D341Med (cell line): ENCODE data around the gene METAP1D.
A peak's percentile ranks its signal among the peaks of the same experiment; 100 is the strongest.

Experiments used
- DNase-seq: peaks from one replicate; pipeline ENCODE4 v3.0.0; 2012; ENCODE audit warnings: low spot score

METAP1D gene

DNA sequence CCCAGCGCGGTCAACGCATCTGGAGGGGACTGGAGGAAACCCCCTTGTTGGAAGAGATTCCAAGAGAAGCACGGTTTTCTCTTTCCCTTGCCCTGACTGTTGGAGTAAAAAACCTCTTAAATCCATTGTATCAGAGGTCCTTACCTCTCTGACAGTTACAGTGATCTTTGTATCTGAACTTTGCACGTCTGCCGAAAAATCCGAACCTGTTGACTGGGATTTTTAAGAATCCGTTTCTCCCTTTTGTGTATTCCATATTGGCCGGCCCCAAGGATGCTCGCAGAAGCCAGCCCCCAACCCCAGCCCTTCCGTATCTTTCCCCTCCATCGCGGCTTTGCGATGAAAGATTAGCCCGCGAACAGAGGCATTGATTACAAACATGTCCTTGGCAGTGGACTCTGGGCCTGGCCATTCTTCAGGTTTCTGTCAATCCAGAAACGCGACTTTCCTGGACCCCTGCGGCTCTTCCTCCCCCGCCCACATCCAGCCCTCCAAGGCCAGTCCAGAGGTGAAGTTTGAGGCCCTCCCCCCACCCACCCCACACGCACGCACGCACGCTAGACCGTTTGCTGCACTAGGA, 81.0 kb downstream of the METAP1D start:
- DNase-seq: no peak

DNA sequence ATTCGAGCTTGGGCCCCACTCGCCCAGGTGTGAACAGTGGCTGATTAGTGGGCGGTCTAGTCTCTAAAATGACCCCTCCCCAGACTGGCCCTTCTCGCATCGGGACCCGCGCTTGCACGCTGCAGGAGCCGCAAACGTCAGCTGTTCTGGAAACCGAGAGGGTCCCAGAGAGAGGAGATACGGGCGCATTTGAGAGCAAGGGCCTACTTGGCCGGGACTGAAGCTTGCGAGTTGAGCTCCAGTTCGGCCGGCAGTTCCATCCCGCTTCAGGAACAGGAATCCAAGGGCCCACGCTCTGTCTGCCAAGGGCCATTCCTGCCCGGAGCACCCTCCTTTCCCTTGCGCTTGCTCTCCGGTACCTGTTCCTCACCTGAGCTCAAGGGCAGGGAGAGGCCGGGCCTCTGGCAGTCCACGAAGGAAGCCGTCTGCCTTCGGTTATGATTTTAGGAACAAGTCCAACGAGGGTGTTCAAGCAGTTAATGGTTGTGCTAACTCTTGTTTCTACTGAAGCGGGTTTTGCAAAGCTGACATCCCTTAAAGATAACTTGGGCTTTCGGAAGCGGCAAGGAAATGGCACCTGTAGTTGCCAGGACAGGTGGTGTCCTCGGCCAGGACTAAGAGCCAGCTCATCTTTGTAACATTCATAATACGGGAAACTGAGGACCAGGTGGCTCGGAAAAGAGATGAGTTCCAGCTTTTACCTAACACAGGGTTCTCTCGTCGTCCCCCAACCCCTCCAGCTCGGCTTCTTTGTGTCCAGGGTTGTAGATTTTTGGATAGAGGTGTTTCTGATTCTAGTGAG, 81.7 kb downstream of the METAP1D start:
- DNase-seq: no peak

DNA sequence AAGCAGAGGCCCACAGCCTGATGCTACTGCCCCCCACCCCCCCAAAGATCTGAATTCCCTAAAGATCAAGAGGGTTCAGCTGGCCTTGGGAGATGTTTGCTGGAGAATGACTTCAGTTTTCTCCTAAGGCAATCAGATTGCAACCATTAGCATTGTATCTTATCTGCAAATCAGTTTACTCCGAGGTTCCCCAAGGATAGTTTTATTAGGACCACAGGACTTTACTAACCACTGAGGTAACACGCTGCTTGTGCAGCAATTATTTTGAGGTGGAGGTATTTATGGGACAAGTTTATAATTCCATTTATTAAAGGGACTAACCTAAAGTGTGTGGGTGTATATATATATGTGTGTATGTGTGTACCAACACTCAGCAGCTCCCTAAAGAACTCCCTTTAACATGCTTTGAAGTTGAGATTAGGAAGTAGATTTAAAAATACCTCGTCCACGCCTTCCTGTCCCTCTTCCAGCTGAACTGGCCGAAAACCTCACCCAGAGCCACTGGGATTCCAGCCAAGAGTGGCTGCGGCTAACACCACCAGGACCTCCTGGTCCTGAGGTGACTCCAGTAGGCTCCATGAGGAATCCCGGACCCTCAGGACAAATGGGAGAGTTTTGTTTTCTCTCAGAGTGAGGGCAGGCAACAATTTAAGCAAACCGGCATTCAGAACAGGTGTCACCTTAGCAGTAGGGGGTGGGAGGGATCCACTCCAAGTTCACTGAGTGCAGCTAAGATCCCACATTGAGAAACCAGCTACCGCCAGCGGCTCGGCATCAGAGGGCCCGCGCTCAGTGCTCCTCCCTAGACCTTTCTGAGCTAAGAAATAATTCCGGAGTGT, 82.6 kb downstream of the METAP1D start:
- DNase-seq: no peak

DNA sequence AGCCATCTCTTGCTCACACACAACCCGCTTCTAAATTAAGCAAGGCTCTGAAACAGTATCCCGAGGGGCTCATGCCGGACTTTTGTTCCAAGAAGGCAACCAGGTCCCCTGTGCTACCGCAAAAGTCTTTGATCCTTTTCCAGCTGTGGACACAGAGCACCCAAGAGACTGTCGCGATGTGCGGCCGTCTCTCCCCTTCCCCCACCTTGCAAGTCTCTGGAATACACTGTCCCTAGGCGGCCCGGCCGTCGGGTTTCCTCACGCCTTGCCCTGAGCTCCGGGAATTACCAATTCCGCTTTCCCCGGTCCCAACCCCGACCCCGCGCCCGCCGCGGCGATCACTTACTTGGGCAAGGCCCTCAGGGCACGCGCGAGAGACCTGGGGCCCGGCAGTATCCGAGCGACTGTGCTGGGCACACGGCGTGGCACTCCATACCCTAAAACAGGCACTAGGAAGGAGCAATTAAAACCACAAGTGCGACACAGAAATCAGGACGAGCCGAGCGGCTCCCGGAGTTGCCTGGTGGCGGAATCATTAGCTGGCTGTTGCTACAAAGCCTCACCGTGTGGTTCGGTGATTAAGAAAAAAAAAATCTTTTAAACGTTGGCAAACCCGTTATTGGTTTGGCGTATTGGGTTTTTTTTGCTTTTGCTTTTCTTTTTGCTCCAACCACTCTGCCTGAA, 83.3 kb downstream of the METAP1D start:
- DNase-seq: no peak

GRCh38 chr2:172083628-172084394, 84.1 kb downstream of the METAP1D start:
- no peak for DNase-seq

GRCh38 chr2:172084395-172084644, 84.6 kb downstream of the METAP1D start:
- peak; percentile 72 for DNase-seq

DNA sequence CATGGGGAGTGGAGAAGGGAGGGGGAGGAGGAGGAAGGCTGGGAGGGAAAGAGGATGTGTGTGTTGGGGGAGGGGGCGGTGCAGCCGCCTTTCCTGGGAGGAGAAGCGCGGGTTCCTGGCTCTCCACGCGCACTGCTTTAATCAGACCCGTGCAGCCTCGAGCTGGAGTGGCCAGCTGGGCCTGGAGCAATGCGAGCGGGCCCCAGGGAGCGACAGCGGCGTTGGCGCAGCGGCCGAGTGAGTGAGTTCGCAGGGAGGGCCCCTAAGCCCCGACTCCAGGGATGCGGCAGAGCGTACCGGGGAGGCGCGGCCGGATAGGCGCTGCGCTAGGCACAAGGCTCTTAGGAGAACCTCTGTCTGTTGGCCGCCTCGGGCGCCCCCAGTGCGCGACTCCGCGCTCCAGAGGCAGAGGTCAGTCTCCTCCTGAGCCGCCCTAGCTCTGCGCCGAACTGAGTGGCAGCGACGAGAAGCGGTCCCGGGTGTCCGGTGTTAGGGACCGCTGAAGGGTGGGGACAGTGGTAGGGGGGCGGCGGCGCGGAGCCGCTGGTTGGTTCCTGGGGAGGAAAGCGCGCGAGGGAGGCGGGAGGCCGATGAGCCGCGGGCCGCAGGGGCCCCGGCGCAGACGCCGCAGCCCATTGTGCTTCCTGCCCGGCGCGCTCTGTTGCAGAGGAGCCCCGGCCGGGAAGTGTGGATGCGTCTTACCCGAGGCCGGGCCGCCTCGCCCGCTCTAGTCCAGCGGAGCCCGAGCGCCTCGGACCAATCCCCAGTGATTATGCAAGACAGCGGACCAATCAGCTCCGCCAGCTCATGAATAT, 85.1 kb downstream of the METAP1D start:
- DNase-seq: peak; percentile 90

GRCh38 chr2:172085460-172086159, 85.9 kb downstream of the METAP1D start, which contains the start of gene DLX1:
TSS of gene DLX1 (plus strand) at chr2:172085507. CDS start at chr2:172085678, 171 bp downstream.
- peak; percentile 60 for DNase-seq

DNA sequence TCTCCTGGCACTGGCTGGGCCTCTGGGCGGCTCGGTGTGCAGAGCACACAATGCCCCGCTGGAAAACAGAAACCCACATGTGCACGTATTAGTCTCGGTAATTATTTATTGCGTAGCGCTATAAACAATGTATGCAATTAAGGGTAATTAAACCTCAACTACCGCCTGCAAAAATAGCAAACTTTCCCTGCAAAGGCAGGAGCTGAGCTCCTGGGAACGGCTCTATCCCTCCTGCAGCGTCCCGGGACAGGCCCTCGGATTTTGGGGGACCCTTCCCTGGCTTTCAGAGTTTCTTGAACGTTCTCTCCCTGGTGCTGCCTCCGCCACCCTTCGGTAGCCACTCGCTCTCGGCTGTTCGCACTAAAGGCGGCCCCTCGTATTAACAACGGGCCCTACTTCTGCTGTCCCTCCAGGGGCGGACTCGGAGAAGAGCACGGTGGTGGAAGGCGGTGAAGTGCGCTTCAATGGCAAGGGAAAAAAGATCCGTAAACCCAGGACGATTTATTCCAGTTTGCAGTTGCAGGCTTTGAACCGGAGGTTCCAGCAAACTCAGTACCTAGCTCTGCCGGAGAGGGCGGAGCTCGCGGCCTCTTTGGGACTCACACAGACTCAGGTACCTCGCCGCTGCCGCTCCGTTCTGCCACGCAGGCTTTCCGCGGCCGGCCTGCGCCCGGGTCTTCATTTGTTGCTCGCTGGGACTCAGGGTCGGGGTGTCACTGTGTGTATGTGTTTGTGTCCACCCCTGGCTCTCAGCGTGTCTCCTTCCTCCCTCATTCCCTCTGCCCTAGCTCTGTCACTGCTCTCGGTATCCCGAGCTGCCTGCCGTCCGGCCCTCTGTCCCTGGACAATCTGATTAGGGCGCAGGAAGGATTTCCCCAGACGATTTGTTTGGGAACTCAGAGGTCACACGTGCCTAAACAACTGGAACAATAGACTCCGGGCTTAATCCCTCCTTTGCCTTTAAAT, 86.8 kb downstream of the METAP1D start:
- DNase-seq: peak; percentile 61

DNA sequence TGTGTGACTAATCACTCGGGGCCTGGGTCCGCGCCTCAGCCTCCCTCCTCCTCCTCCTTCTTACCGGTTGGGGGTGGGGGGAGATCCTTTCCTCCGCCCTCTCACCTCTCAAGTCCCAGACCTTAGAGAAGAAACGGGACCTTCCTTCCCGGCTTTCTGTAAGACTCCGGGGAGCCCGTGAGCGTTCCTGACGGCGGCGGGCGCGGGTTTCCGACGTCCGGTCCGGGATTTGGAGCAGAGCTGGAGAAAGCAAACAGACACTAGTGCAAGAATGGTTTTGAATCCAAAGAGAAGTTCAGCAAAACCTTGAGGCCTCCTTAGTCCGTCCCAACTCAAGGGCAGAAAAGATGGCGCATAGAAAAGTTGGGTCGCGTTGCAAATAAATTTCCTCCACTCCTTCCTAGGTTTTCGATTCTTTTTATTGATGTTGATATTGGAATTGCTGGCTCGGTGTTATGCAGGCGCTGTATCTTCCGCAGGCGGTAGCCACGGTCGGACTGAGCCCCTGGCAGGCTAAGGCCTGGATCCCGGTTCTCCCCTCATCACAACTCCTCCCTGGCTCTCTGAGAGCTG, 87.5 kb downstream of the METAP1D start:
- no peak for DNase-seq

- no peak for DNase-seq
These were observed 88.1 kb downstream of the METAP1D start for GRCh38 chr2:172087780-172088244.

- no peak for DNase-seq
These were observed 88.7 kb downstream of the METAP1D start for GRCh38 chr2:172088245-172089004.

DNA sequence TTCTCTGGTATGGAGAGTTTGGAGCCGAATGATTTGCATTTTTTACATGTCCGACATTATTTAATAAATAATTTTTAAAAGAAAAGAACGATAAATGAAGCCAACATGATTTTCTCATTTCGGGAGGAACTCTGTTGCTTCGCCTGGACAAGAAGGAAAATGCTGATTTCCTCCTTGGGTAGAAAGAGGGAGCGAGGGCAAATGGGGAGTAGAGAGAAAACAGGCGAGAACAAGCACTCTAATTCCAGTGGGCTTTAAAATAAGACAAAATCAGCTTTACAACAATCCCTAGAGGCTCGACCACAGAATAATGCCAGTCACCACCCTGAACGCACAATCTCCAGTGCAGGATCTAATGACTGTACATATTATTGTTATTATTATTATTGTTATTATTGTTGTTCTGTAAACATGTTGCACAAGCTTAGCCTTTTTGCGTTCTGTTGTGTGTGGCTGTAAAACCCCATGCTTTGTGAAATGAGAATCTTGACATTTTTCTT, 89.3 kb downstream of the METAP1D start:
- DNase-seq: no peak

DNA sequence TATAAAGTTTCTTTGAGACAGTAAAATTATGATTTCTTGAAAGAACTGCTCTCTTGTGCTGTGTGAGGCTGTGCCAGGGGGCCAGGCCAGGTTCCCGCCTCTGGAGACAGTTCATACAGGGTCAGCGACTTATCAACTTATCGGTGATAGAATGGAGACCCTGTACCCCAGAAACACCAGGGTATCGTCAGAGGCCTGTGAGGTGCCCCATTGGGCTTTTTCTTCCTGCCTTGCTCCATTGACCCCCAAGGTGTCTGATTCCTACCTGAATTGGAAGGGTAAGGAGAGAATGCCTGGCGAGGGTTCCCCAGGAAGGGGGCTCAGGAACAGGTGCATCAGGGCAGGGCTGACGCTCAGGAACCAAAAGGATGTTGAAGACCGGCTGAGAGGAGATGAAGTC, 89.9 kb downstream of the METAP1D start:
- DNase-seq: no peak

GRCh38 chr2:172090044-172090961, 90.5 kb downstream of the METAP1D start:
- DNase-seq: no peak

- DNase-seq: no peak
These were observed 91.4 kb downstream of the METAP1D start for GRCh38 chr2:172091000-172091641.
